Measurements from ENCODE around the gene KLF16.
"Not testable (repeated sequence)": the region's sequence is repeated elsewhere in the genome, so short reads cannot be mapped to it uniquely, and the experiment has no call there.

Gene KLF16

GRCh38 chr19:1875646-1876495 is 12.5 kb upstream of the KLF16 start:
- Mint-ChIP-seq H3K9me3 (no peaks in the 10 kb centered on the region), H3K4me1 (peaks cover 18% of the 10 kb centered on the region), H3K27ac (peak overlapping the region; percentile 92), H3K4me3 (peak overlapping the region; percentile 96), H3K27me3 (ENCODE audit: low read depth, poor library complexity) (no peaks in the 10 kb centered on the region), H3K36me3 (ENCODE audit: low read depth) (peaks cover 1% of the 10 kb centered on the region)
- TF ChIP-seq, protein P1, sequence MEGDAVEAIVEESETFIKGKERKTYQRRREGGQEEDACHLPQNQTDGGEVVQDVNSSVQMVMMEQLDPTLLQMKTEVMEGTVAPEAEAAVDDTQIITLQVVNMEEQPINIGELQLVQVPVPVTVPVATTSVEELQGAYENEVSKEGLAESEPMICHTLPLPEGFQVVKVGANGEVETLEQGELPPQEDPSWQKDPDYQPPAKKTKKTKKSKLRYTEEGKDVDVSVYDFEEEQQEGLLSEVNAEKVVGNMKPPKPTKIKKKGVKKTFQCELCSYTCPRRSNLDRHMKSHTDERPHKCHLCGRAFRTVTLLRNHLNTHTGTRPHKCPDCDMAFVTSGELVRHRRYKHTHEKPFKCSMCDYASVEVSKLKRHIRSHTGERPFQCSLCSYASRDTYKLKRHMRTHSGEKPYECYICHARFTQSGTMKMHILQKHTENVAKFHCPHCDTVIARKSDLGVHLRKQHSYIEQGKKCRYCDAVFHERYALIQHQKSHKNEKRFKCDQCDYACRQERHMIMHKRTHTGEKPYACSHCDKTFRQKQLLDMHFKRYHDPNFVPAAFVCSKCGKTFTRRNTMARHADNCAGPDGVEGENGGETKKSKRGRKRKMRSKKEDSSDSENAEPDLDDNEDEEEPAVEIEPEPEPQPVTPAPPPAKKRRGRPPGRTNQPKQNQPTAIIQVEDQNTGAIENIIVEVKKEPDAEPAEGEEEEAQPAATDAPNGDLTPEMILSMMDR (IDR thresholded peaks at IDR 0.05), result no peak
- DNase-seq, result peak; percentile 86

GRCh38 chr19:1875265-1875645 is 11.9 kb upstream of the KLF16 start:
- not testable (repeated sequence) for H3K27me3 Mint-ChIP-seq (ENCODE audit: low read depth, poor library complexity); H3K36me3 Mint-ChIP-seq (ENCODE audit: low read depth); H3K9me3 Mint-ChIP-seq; DNase-seq
- peaks cover 18% of the 10 kb centered on the region for H3K4me1 Mint-ChIP-seq
- H3K4me3 Mint-ChIP-seq, result peak overlapping the region; percentile 96
- H3K27ac Mint-ChIP-seq, result peak overlapping the region; percentile 92

GRCh38 chr19:1874554-1875185 is 11.3 kb upstream of the KLF16 start:
- H3K27ac Mint-ChIP-seq, result no peak overlapping the region
- peaks cover 18% of the 10 kb centered on the region for H3K4me1 Mint-ChIP-seq
- no peak for DNase-seq
- TF ChIP-seq, protein P1 (IDR thresholded peaks at IDR 0.05), result no peak
- no peaks in the 10 kb centered on the region for H3K9me3 Mint-ChIP-seq
- H3K27me3 Mint-ChIP-seq (ENCODE audit: low read depth, poor library complexity), result no peaks in the 10 kb centered on the region
- H3K4me3 Mint-ChIP-seq, result peak overlapping the region; percentile 96
- H3K36me3 Mint-ChIP-seq (ENCODE audit: low read depth), result peaks cover 9% of the 10 kb centered on the region

- Mint-ChIP-seq H3K27me3 (ENCODE audit: low read depth, poor library complexity) (no peaks in the 10 kb centered on the region), H3K36me3 (ENCODE audit: low read depth) (peaks cover 9% of the 10 kb centered on the region), H3K9me3 (no peaks in the 10 kb centered on the region), H3K4me3 (peak overlapping the region; percentile 96), H3K27ac (peak overlapping the region; percentile 32), H3K4me1 (peaks cover 18% of the 10 kb centered on the region)
- no peak for DNase-seq
- TF ChIP-seq, protein P1 (IDR thresholded peaks at IDR 0.05), result no peak
These were observed 10.4 kb upstream of the KLF16 start for GRCh38 chr19:1873524-1874473.

- Mint-ChIP-seq H3K36me3 (ENCODE audit: low read depth) (peaks cover 9% of the 10 kb centered on the region), H3K4me1 (peaks cover 18% of the 10 kb centered on the region), H3K27ac (no peak overlapping the region), H3K27me3 (ENCODE audit: low read depth, poor library complexity) (no peaks in the 10 kb centered on the region), H3K9me3 (no peaks in the 10 kb centered on the region), H3K4me3 (no peak overlapping the region)
- TF ChIP-seq, protein P1 (IDR thresholded peaks at IDR 0.05), result no peak
- DNase-seq, result no peak
These were observed 9.6 kb upstream of the KLF16 start for GRCh38 chr19:1872807-1873523.

Measured in nephron progenitor cell (in vitro differentiated cells).